ENCODE data around the gene RAC2. TPM values are rescaled to one million over a fixed set of nuclear protein-coding genes. Genes with fewer than 3 reads are reported as not detected.
A peak's percentile ranks its signal among the peaks of the same experiment; 100 is the strongest.

The RAC2 gene
- total RNA-seq, 1 donor from 2014 or later = 107 TPM

DNA sequence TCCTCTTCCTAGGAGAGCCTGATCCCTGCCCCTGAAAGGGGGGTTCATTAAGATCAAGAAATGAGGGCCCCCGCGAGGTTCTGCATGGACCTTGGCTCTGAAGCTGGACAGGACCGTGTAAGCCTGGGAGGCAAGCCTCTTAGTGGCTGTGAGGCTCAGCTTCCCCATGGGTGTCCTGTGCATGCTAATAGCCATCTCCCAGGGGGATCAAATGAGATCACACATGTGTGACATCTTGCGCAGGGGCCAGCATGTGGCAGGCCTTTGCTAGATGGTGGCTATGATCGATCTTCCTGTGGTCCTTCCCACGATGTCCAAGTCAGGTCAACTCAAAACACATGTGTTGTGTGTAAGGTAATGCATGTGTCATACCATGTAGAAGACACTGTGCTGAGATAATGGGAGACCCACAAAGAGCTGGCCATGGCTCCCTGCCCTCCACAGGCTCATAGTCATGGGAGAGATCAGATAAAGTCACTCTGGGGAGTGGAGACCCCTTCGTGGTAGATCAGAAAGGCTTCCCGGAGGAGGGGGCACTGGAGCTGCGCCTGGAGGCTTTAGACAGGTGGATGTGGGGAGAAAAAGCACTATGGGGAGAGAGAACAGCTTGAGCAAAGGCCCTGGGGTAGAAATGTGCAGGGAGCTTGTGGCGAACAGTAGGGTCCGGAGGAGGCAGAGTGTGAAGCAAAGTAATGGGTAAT, 3.7 kb downstream of the RAC2 start:
- no peak for ATAC-seq
- no peak for DNase-seq
- Histone ChIP-seq H3K4me1 (peaks cover 6% of the 10 kb centered on the region), H3K9me3 (no peaks in the 10 kb centered on the region), H3K27ac (no peak overlapping the region), H3K4me3 (no peak overlapping the region), H3K27me3 (peaks cover 19% of the 10 kb centered on the region), H3K36me3 (peaks cover 5% of the 10 kb centered on the region)
- intact Hi-C loops (cut with DNase I) = no loop called here
- TF ChIP-seq, protein P1, sequence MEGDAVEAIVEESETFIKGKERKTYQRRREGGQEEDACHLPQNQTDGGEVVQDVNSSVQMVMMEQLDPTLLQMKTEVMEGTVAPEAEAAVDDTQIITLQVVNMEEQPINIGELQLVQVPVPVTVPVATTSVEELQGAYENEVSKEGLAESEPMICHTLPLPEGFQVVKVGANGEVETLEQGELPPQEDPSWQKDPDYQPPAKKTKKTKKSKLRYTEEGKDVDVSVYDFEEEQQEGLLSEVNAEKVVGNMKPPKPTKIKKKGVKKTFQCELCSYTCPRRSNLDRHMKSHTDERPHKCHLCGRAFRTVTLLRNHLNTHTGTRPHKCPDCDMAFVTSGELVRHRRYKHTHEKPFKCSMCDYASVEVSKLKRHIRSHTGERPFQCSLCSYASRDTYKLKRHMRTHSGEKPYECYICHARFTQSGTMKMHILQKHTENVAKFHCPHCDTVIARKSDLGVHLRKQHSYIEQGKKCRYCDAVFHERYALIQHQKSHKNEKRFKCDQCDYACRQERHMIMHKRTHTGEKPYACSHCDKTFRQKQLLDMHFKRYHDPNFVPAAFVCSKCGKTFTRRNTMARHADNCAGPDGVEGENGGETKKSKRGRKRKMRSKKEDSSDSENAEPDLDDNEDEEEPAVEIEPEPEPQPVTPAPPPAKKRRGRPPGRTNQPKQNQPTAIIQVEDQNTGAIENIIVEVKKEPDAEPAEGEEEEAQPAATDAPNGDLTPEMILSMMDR (IDR thresholded peaks at IDR 0.05) = no peak

DNA sequence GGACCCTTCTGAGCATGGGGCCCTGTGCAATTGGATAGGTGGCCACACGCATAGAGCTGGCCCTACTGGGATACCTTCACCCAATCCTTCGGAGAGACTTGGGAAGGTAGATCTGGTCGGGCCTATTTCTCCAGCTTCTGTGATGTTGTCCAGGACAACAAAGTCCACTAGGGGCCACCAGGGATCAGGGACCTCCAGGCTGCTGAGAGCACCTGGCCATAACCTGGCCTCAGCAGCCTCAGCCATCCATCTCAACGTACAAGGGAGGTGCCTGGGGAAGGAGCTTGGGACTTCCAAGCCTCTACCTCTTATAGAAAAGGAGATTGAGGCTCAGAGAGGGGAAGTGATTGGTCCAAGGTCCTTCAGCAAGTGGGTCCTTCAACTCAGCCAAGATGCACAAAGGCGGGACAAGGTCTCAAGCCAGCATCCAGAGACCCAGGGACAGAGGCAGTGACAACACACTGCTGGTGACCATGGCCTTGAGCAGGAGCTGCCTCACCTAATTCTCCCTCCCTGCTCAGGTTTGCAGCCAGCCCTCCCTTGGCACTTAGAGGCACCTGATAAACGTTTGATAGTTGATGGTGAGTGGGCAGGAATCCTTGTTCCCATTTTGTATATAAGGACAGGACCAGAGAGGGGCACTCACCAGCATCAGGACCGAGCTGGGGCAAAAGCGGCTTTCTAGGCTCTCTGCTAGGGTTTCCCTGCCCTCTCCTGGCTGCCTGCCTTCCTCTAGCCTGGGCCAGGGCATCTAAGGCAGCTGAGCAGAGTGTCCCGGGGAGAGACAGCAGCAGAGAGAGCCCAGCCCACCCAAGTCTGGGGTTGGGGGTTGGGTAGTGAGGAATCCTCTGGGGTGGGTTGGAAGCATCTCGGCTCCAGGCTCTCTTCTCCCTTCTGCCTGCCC, 4.5 kb downstream of the RAC2 start:
- ATAC-seq (no peak), DNase-seq (no peak)
- H3K4me3 ChIP-seq = no peak overlapping the region
- no peaks in the 10 kb centered on the region for H3K4me1 ChIP-seq
- H3K36me3 ChIP-seq = peaks cover 5% of the 10 kb centered on the region
- H3K27me3 ChIP-seq = peaks cover 19% of the 10 kb centered on the region
- TF ChIP-seq, protein P1 (IDR thresholded peaks at IDR 0.05) = no peak
- intact Hi-C loops (cut with DNase I) = no loop called here
- H3K9me3 ChIP-seq = no peaks in the 10 kb centered on the region
- no peak overlapping the region for H3K27ac ChIP-seq

DNA sequence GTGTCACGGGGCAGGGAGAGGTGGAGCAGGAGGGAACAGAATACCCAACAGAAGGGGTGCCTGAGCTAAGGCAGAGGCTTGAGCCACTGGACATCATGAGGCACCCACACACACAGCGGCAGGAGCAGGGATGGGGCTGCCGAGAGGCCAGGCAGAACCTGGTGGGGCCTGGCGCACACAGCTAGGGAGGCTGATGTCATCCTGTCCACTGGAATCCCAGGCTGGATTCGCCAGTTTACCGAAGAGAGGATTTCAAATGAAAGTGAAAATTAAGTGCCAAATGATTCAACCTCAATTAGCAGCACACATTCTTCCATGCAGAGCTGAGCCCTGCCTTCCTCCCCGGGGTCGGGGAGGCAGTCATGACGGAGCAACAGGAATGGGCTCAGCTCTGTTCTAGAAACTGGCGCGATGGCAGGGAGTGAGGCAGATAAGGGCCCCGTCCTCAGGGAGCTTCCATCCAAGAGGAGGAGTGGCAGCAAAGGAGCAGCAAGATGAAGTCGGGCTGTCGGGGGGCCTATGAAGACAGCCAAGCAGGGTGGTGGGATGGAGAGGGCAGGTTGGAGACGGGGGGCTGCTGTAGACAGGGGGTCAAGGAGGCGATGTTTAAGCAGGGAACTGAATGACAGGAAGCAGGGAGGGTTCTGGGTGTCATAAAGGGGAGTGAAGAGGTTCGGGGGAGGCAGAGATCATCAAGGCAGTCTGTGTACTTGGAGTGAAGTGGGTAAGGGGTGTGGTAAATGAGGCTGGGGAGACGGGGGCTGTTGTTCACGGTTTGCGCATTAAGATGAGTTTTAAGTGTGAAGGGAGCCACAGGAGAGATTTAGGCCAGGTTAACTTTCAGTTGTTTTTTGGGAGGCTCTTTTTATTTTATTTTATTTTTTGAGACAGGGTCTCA, 6.4 kb downstream of the RAC2 start:
- ATAC-seq = no peak
- H3K27ac ChIP-seq = no peak overlapping the region
- no peak overlapping the region for H3K4me3 ChIP-seq
- no peaks in the 10 kb centered on the region for H3K9me3 ChIP-seq
- H3K27me3 ChIP-seq = peaks cover 24% of the 10 kb centered on the region
- no peak for DNase-seq
- intact Hi-C loops (cut with DNase I) = no loop called here
- H3K36me3 ChIP-seq = peaks cover 5% of the 10 kb centered on the region
- TF ChIP-seq, protein P1 (IDR thresholded peaks at IDR 0.05) = no peak
- H3K4me1 ChIP-seq = no peaks in the 10 kb centered on the region

DNA sequence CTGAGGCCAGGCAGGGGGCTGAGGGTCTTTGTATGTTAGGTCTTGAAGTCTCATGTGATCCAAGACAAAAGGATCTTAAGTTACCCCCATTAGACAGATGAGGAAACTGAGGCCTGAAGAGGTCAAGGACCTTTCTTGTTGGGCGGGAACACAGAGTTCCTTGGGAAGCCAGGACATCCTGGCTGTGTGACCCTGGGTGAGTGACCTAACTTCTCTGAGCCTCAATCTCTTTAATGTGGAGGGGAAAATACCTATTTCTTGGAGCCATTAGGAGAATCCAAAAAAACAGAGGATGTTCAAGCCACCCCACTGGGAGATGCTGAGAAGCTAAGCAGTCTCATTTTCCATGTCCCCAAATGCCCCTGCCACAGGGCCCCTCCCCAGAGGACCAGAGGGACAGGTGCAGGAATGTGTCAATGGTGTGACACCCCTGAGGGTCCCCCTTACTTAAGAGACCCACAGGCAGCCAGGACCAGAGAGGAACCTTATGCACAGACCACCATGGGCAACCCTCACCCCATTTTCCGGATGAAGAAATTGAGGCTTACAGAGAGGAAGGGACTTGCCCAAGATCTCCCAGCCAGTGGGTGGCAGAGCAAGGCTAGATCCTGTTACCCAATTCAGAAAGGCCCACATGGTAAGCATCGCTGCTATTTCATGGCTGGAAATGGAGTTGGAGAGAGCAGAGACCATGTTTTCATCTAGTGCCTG, 8.0 kb downstream of the RAC2 start:
- no peaks in the 10 kb centered on the region for H3K9me3 ChIP-seq
- TF ChIP-seq, protein P1 (IDR thresholded peaks at IDR 0.05) = no peak
- H3K4me3 ChIP-seq = no peak overlapping the region
- peaks cover 5% of the 10 kb centered on the region for H3K36me3 ChIP-seq
- no peak overlapping the region for H3K27ac ChIP-seq
- H3K27me3 ChIP-seq = peaks cover 14% of the 10 kb centered on the region
- DNase-seq (no peak), ATAC-seq (peak; percentile 42)
- H3K4me1 ChIP-seq = peaks cover under 1% of the 10 kb centered on the region
- intact Hi-C loops (cut with DNase I) = no loop called here

Measured in upper lobe of right lung (tissue), 1 donor.